HCT116 (cell line): Measurements from ENCODE around the gene ANKS1A. TPM values are rescaled to one million over a fixed set of nuclear protein-coding genes. Genes with fewer than 3 reads are reported as not detected.

Source experiments
- ATAC-seq: fragments of 200-7000 bp; cut with Tn5 transposase; 2 replicates; pipeline ENCODE4 v1.9.1; 2020; ENCODE audit warnings: mild to moderate bottlenecking, moderate library complexity
- BruUV-seq: library from RNA; stranded (reverse); fragments of 400-500 nt; replicated peaks from 2 replicates; lab custom pipeline; 2021; lab: Mats Ljungman, UMichigan
- CTCF ChIA-PET: fragments of 300-600 bp; sonication (Branson Sonifier 250); formaldehyde crosslinking; loops from one replicate; lab custom pipeline; 2021; ENCODE audit warnings: antibody characterized with exemption; lab: Charles Lee
- POLR2A ChIA-PET: fragments of 300-600, 350-600 bp; sonication (Branson Sonifier 250); formaldehyde crosslinking; loops from one replicate; lab custom pipeline; 2021; ENCODE audit warnings: antibody characterized with exemption; lab: Charles Lee
- RAD21 ChIA-PET, 2 experiments: fragments of 300-600 bp; sonication (Branson Sonifier 250); formaldehyde crosslinking; loops; one replicate each; lab custom pipeline; 2023; ENCODE audit warnings: low total read pairs in 2 of 2; ENCODE audit not compliant: uncharacterized antibody in 2 of 2, unreplicated experiment in 2 of 2, low non-redundant PET in 1 of 2; lab: Charles Lee
- DNase-seq: peaks from one replicate; pipeline ENCODE4 v3.0.0-alpha.2; 2010; ENCODE audit warnings: low read depth, low spot score
- H2AFZ ChIP-seq: fragments of 200-600 bp; shearing (Covaris generic), sonication (generic); 2 replicates; pipeline ENCODE4 v1.6.1; 2017; ENCODE audit warnings: low read depth, mixed run types, mixed read lengths, antibody characterized with exemption, low read length; ENCODE audit not compliant: poor library complexity, severe bottlenecking
- H3K27ac ChIP-seq: 2 replicates; pipeline ENCODE4 v1.5.1; 2012; ENCODE audit warnings: low read depth, low read length
- H3K27me3 ChIP-seq: fragments of 200-600 bp; sonication (generic); 2 replicates; pipeline ENCODE4 v1.6.1; 2016; ENCODE audit warnings: mixed run types, low read length, mixed read lengths; ENCODE audit not compliant: insufficient read depth
- H3K36me3 ChIP-seq, 2 experiments: fragments of 200-500 bp in 1 of 2; fragments of 200-600 bp in 1 of 2; sonication (Bioruptor generic) in 1 of 2; sonication (generic) in 1 of 2; 2 replicates each; pipeline versions ENCODE4 v1.5.1 to v1.6.1; 2014 to 2016; ENCODE audit warnings: low read length in 2 of 2, inconsistent platforms in 1 of 2, mixed read lengths in 1 of 2, mixed run types in 1 of 2; ENCODE audit not compliant: insufficient read depth in 2 of 2, control insufficient read depth in 1 of 2
- H3K4me1 ChIP-seq, 2 experiments: fragments of 200-600 bp in 1 of 2; sonication (generic) in 1 of 2; 2 replicates each; pipeline versions ENCODE4 v1.5.1 to v1.6.1; 2012 to 2017; ENCODE audit warnings: low read length in 2 of 2, inconsistent platforms in 1 of 2, mild to moderate bottlenecking in 1 of 2, mixed read lengths in 1 of 2, mixed run types in 1 of 2, moderate library complexity in 1 of 2; ENCODE audit not compliant: insufficient read depth in 2 of 2, control insufficient read depth in 1 of 2
- H3K4me2 ChIP-seq: fragments of 200-600 bp; sonication (generic); 2 replicates; pipeline ENCODE4 v1.6.1; 2017; ENCODE audit warnings: mixed run types, low read length, mixed read lengths
- H3K4me3 ChIP-seq, 2 experiments: fragments of 200-600 bp in 1 of 2; sonication (generic) in 1 of 2; replicated peaks in 1 of 2; 2 replicates each; pipeline ENCODE4 v1.5.1; 2011 to 2016; ENCODE audit warnings: low read length in 2 of 2, control low read depth in 1 of 2, low read depth in 1 of 2, mild to moderate bottlenecking in 1 of 2, mixed read lengths in 1 of 2, mixed run types in 1 of 2
- H3K79me2 ChIP-seq: fragments of 200-600 bp; sonication (generic); 2 replicates; pipeline ENCODE4 v1.6.1; 2017; ENCODE audit warnings: mild to moderate bottlenecking, mixed run types, low read length, moderate library complexity, mixed read lengths; ENCODE audit not compliant: insufficient read depth
- H3K9ac ChIP-seq: fragments of 200-600 bp; sonication (generic); 2 replicates; pipeline ENCODE4 v1.6.1; 2016; ENCODE audit warnings: low read length, mixed read lengths
- H3K9me2 ChIP-seq: fragments of 200-600 bp; sonication (generic), shearing (Covaris generic); 2 replicates; pipeline ENCODE4 v1.6.1; 2017; ENCODE audit warnings: mixed run types, mild to moderate bottlenecking, moderate library complexity; ENCODE audit not compliant: insufficient read depth
- H3K9me3 ChIP-seq, 2 experiments: fragments of 200-500 bp in 1 of 2; fragments of 200-600 bp in 1 of 2; sonication (Bioruptor generic) in 1 of 2; sonication (generic) in 1 of 2; 2 replicates each; pipeline ENCODE4 v1.6.1; 2014 to 2017; ENCODE audit warnings: low read length in 2 of 2, mixed read lengths in 2 of 2, inconsistent platforms in 1 of 2, low read depth in 1 of 2, mild to moderate bottlenecking in 1 of 2, mixed run types in 1 of 2, moderate library complexity in 1 of 2; ENCODE audit not compliant: control insufficient read depth in 1 of 2, insufficient read depth in 1 of 2
- H4K20me1 ChIP-seq: fragments of 200-600 bp; sonication (generic), shearing (Covaris generic); 2 replicates; pipeline ENCODE4 v1.6.1; 2017; ENCODE audit warnings: mixed run types, mild to moderate bottlenecking, moderate library complexity; ENCODE audit not compliant: insufficient read depth
- CBX3 ChIP-seq: IDR thresholded peaks from 2 replicates; pipeline ENCODE4 v1.6.1; 2012; ENCODE audit warnings: low read depth
- CEBPB ChIP-seq: IDR thresholded peaks from 2 replicates; pipeline ENCODE4 v1.6.1; 2012; ENCODE audit warnings: low read depth
- EGR1 ChIP-seq: IDR thresholded peaks from 2 replicates; pipeline ENCODE4 v1.6.1; 2012; ENCODE audit warnings: low read depth
- ELF1 ChIP-seq: IDR thresholded peaks from 2 replicates; pipeline ENCODE4 v1.6.1; 2012; ENCODE audit warnings: low read depth, borderline replicate concordance
- EZH2 ChIP-seq: fragments of 200-600 bp; sonication (generic); IDR thresholded peaks from 2 replicates; pipeline ENCODE4 v1.6.1; 2017; ENCODE audit warnings: antibody characterized with exemption, mixed run types
- EZH2phosphoT487 ChIP-seq: fragments of 200-600 bp; IDR thresholded peaks from 2 replicates; pipeline ENCODE4 v1.6.1; 2018; ENCODE audit warnings: antibody characterized with exemption, borderline replicate concordance
- FOSL1 ChIP-seq: IDR thresholded peaks from 2 replicates; pipeline ENCODE4 v1.6.1; 2012; ENCODE audit warnings: low read depth
- POLR2A ChIP-seq: IDR thresholded peaks from 2 replicates; pipeline ENCODE4 v1.7.0; 2011; ENCODE audit warnings: borderline replicate concordance; ENCODE audit not compliant: insufficient read depth, insufficient read length; ENCODE audit errors: extremely low read depth
- POLR2AphosphoS5 ChIP-seq: IDR thresholded peaks from 2 replicates; pipeline ENCODE4 v1.6.1; 2011; ENCODE audit warnings: mild to moderate bottlenecking, low read depth, low read length, moderate library complexity
- RAD21 ChIP-seq: IDR thresholded peaks from 2 replicates; pipeline ENCODE4 v1.6.1; 2012; ENCODE audit warnings: low read depth, mild to moderate bottlenecking
- SP1 ChIP-seq: IDR thresholded peaks from 2 replicates; pipeline ENCODE4 v1.6.1; 2012; ENCODE audit warnings: low read depth
- SRF ChIP-seq: IDR thresholded peaks from 2 replicates; pipeline ENCODE4 v1.6.1; 2012; ENCODE audit warnings: low read depth
- TCF7L2 ChIP-seq: IDR thresholded peaks from 2 replicates; pipeline ENCODE4 v1.7.0; 2011; ENCODE audit warnings: borderline replicate concordance, inconsistent platforms; ENCODE audit not compliant: insufficient read depth, insufficient read length; ENCODE audit errors: extremely low read depth
- YY1 ChIP-seq: IDR thresholded peaks from 2 replicates; pipeline ENCODE4 v1.6.1; 2011; ENCODE audit warnings: low read length, low read depth, moderate library complexity, mild to moderate bottlenecking; ENCODE audit not compliant: insufficient replicate concordance; ENCODE audit errors: extremely low read depth
- ZFX ChIP-seq: fragments of 450-650 bp; IDR thresholded peaks from 2 replicates; pipeline ENCODE4 v1.6.1; 2017
- ZNF274 ChIP-seq: fragments of 200-500 bp; sonication (Bioruptor generic); IDR thresholded peaks from 2 replicates; pipeline ENCODE4 v1.6.1; 2014; ENCODE audit warnings: mild to moderate bottlenecking, low read depth, low read length, inconsistent platforms
- intact Hi-C: fragments of 100-400 bp; cut with micrococcal nuclease; formaldehyde crosslinking; loops from 2 replicates; pipeline ENCODE4 v1.10.0; 2022
- total RNA-seq: library from RNA; stranded (reverse); gene quantifications from one replicate; pipeline ENCODE4 v1.2.1, GENCODE V29; 2021; ENCODE audit not compliant: unreplicated experiment
- TF ChIP-seq, protein P1 (sequence below): IDR thresholded peaks from 2 replicates; pipeline ENCODE4 v1.6.1; 2012; ENCODE audit warnings: low read depth
- TF ChIP-seq, protein P2 (sequence below), 3 experiments: fragments of 200-600 bp in 1 of 3; sonication (generic) in 1 of 3; IDR thresholded peaks in 2 of 3; conservative IDR thresholded peaks in 1 of 3; 2 replicates each; pipeline ENCODE4 v1.5.1; 2012 to 2017; ENCODE audit warnings: low read depth in 2 of 3, low read length in 2 of 3, antibody characterized with exemption in 1 of 3, borderline replicate concordance in 1 of 3, control low read depth in 1 of 3, mild to moderate bottlenecking in 1 of 3, mixed read lengths in 1 of 3, mixed run types in 1 of 3, moderate library complexity in 1 of 3; ENCODE audit not compliant: insufficient read depth in 1 of 3
- TF ChIP-seq, protein P3 (sequence below): IDR thresholded peaks from 2 replicates; pipeline ENCODE4 v1.6.1; 2011; ENCODE audit warnings: mild to moderate bottlenecking, low read length, moderate library complexity; ENCODE audit not compliant: insufficient replicate concordance; ENCODE audit errors: extremely low read depth
- TF ChIP-seq, protein P4 (sequence below): IDR thresholded peaks from 2 replicates; pipeline ENCODE4 v1.6.1; 2012

The ANKS1A gene
- total RNA-seq, 1 experiment from 2014 or later: 20.6 TPM

DNA sequence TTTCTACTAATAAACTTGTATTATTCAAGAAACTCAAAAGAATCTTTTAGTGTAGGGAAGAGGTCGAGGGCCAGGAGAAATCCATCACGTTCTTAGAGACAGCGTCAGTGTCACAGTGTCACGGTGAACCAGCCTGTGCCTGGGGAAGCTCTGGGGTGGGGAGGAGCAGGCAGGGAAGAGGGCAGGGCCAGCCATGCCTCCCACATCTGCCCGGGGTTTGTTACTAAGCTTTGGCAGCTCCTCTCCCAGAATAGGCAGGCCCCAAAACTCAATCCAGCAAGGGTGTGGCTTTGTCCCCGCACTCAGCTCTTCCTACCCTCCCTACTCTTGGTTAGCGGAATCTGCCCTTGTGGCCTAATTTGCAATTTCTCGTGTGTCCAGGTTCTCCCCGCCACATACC, 179.2 kb downstream of the ANKS1A start:
- BruUV-seq: no TSS peak
- RAD21 ChIA-PET: no interaction called here
- Histone ChIP-seq H4K20me1 (no peaks in the 10 kb centered on the region), H3K4me3 (no peak overlapping the region), H3K4me1 (no peaks in the 10 kb centered on the region), H3K9me3 (no peaks in the 10 kb centered on the region), H3K4me2 (no peak overlapping the region), H3K79me2 (no peaks in the 10 kb centered on the region), H2AFZ (no peak overlapping the region), H3K9me2 (no peaks in the 10 kb centered on the region), H3K27me3 (no peaks in the 10 kb centered on the region), H3K27ac (no peak overlapping the region), H3K36me3 (no peaks in the 10 kb centered on the region; a peak in 1 of 4 replicates), H3K9ac (no peak overlapping the region)
- ATAC-seq: no peak
- DNase-seq: no peak
- CTCF ChIA-PET: interaction anchor here (1.2 kb wide), 1 partner anchor 26 kb away, joined by 3 read pairs; no protein-coding TSS in a partner anchor
- intact Hi-C loops: no loop called here
- POLR2A ChIA-PET: no interaction called here
- TF ChIP-seq CBX3: no peak
- TF ChIP-seq POLR2A: no peak
- TF ChIP-seq POLR2AphosphoS5: no peak
- TF ChIP-seq ZFX: no peak
- no peak for TF ChIP-seq FOSL1
- no peak for TF ChIP-seq ZNF274
- TF ChIP-seq EZH2: no peak
- TF ChIP-seq CEBPB: no peak
- TF ChIP-seq, protein P1, sequence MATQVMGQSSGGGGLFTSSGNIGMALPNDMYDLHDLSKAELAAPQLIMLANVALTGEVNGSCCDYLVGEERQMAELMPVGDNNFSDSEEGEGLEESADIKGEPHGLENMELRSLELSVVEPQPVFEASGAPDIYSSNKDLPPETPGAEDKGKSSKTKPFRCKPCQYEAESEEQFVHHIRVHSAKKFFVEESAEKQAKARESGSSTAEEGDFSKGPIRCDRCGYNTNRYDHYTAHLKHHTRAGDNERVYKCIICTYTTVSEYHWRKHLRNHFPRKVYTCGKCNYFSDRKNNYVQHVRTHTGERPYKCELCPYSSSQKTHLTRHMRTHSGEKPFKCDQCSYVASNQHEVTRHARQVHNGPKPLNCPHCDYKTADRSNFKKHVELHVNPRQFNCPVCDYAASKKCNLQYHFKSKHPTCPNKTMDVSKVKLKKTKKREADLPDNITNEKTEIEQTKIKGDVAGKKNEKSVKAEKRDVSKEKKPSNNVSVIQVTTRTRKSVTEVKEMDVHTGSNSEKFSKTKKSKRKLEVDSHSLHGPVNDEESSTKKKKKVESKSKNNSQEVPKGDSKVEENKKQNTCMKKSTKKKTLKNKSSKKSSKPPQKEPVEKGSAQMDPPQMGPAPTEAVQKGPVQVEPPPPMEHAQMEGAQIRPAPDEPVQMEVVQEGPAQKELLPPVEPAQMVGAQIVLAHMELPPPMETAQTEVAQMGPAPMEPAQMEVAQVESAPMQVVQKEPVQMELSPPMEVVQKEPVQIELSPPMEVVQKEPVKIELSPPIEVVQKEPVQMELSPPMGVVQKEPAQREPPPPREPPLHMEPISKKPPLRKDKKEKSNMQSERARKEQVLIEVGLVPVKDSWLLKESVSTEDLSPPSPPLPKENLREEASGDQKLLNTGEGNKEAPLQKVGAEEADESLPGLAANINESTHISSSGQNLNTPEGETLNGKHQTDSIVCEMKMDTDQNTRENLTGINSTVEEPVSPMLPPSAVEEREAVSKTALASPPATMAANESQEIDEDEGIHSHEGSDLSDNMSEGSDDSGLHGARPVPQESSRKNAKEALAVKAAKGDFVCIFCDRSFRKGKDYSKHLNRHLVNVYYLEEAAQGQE: no peak
- TF ChIP-seq, protein P2, sequence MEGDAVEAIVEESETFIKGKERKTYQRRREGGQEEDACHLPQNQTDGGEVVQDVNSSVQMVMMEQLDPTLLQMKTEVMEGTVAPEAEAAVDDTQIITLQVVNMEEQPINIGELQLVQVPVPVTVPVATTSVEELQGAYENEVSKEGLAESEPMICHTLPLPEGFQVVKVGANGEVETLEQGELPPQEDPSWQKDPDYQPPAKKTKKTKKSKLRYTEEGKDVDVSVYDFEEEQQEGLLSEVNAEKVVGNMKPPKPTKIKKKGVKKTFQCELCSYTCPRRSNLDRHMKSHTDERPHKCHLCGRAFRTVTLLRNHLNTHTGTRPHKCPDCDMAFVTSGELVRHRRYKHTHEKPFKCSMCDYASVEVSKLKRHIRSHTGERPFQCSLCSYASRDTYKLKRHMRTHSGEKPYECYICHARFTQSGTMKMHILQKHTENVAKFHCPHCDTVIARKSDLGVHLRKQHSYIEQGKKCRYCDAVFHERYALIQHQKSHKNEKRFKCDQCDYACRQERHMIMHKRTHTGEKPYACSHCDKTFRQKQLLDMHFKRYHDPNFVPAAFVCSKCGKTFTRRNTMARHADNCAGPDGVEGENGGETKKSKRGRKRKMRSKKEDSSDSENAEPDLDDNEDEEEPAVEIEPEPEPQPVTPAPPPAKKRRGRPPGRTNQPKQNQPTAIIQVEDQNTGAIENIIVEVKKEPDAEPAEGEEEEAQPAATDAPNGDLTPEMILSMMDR (IDR thresholded peaks at IDR 0.05 in 2 of 3, conservative IDR thresholded peaks at IDR 0.05 in 1 of 3; ENCODE audit: borderline replicate concordance in 1 of 3, insufficient read depth in 1 of 3, low read depth in 2 of 3, low read length in 2 of 3): no peak
- no peak for TF ChIP-seq TCF7L2
- no peak for TF ChIP-seq SRF
- TF ChIP-seq EZH2phosphoT487: no peak
- TF ChIP-seq, protein P3, sequence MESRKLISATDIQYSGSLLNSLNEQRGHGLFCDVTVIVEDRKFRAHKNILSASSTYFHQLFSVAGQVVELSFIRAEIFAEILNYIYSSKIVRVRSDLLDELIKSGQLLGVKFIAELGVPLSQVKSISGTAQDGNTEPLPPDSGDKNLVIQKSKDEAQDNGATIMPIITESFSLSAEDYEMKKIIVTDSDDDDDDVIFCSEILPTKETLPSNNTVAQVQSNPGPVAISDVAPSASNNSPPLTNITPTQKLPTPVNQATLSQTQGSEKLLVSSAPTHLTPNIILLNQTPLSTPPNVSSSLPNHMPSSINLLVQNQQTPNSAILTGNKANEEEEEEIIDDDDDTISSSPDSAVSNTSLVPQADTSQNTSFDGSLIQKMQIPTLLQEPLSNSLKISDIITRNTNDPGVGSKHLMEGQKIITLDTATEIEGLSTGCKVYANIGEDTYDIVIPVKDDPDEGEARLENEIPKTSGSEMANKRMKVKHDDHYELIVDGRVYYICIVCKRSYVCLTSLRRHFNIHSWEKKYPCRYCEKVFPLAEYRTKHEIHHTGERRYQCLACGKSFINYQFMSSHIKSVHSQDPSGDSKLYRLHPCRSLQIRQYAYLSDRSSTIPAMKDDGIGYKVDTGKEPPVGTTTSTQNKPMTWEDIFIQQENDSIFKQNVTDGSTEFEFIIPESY: no peak
- no peak for TF ChIP-seq SP1
- TF ChIP-seq EGR1: no peak
- no peak for TF ChIP-seq ELF1
- TF ChIP-seq, protein P4, sequence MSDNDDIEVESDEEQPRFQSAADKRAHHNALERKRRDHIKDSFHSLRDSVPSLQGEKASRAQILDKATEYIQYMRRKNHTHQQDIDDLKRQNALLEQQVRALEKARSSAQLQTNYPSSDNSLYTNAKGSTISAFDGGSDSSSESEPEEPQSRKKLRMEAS: no peak
- no peak for TF ChIP-seq YY1
- no peak for TF ChIP-seq RAD21
